NCI-H1048 (cell line): ENCODE results near the gene KCNQ1.

Source experiments
- DNase-seq: peaks from one replicate; lab custom pipeline; 2025; lab: John Stamatoyannopoulos, UW

KCNQ1 gene

GRCh38 chr11:2748061-2748813, 303.4 kb downstream of the KCNQ1 start:
- no peak for DNase-seq

GRCh38 chr11:2748814-2749554, 304.2 kb downstream of the KCNQ1 start:
- no peak for DNase-seq

GRCh38 chr11:2750101-2750681, 305.4 kb downstream of the KCNQ1 start:
- DNase-seq: no peak

GRCh38 chr11:2750682-2751522, 306.1 kb downstream of the KCNQ1 start:
- no peak for DNase-seq

- DNase-seq: no peak
Observed at GRCh38 chr11:2751523-2752203, 306.9 kb downstream of the KCNQ1 start.

- DNase-seq: no peak
Observed at GRCh38 chr11:2752204-2752770, 307.5 kb downstream of the KCNQ1 start.

- no peak for DNase-seq
Observed at GRCh38 chr11:2752923-2753322, 308.1 kb downstream of the KCNQ1 start.

- no peak for DNase-seq
Observed at GRCh38 chr11:2754008-2754407, 309.2 kb downstream of the KCNQ1 start.

GRCh38 chr11:2755071-2755470, 310.3 kb downstream of the KCNQ1 start:
- no peak for DNase-seq

GRCh38 chr11:2758751-2759150, 313.9 kb downstream of the KCNQ1 start:
- DNase-seq: no peak

GRCh38 chr11:2759228-2760195, 314.7 kb downstream of the KCNQ1 start:
- DNase-seq: no peak

- DNase-seq: no peak
Observed at GRCh38 chr11:2760196-2760871, 315.5 kb downstream of the KCNQ1 start.

GRCh38 chr11:2761131-2762030, 316.6 kb downstream of the KCNQ1 start:
- no peak for DNase-seq

GRCh38 chr11:2762031-2762380, 317.2 kb downstream of the KCNQ1 start:
- DNase-seq: no peak

- DNase-seq: no peak
Observed at GRCh38 chr11:2762451-2762850, 317.6 kb downstream of the KCNQ1 start.

- DNase-seq: no peak
Observed at GRCh38 chr11:2763984-2764383, 319.2 kb downstream of the KCNQ1 start.

GRCh38 chr11:2765491-2765890, 320.7 kb downstream of the KCNQ1 start:
- DNase-seq: no peak

GRCh38 chr11:2766166-2766565, 321.4 kb downstream of the KCNQ1 start:
- no peak for DNase-seq

- DNase-seq: no peak
Observed at GRCh38 chr11:2767071-2767470, 322.3 kb downstream of the KCNQ1 start.
